ENCODE measurements around the gene LCE2B.

The LCE2B gene

GRCh38 chr1:152735648-152736047 lies 49.7 kb downstream of the LCE2B start:
- DNase-seq = no peak

All from fibroblast of skin of scalp (primary cell).